CD14-positive monocyte (primary cell): Measurements from ENCODE around the gene TXNL4A. TPM values are rescaled to one million over a fixed set of nuclear protein-coding genes. Genes with fewer than 3 reads are reported as not detected.

ENCODE experiments used
- DNase-seq, 3 donors: peaks; one replicate each; pipeline ENCODE4 v3.0.0-alpha.2; 2011 to 2022
- H2AFZ ChIP-seq: 2 replicates; pipeline ENCODE4 v1.6.0; 2012; ENCODE audit warnings: mild to moderate bottlenecking, low read depth, low read length, inconsistent platforms; ENCODE audit not compliant: insufficient read depth, poor library complexity, severe bottlenecking
- H3K27ac ChIP-seq, 2 donors: 1 replicate in 1 of 2; 2 replicates in 1 of 2; pipeline ENCODE4 v1.5.1; 2012 to 2013; ENCODE audit warnings: low read length in 2 of 2, control low read depth in 1 of 2, inconsistent platforms in 1 of 2, low read depth in 1 of 2, mild to moderate bottlenecking in 1 of 2
- H3K27me3 ChIP-seq, 2 donors: one replicate each; pipeline versions ENCODE4 v1.6.0 to v1.6.1; 2011 to 2013; ENCODE audit warnings: low read length in 2 of 2; ENCODE audit not compliant: control insufficient read depth in 2 of 2, insufficient read depth in 2 of 2
- H3K36me3 ChIP-seq, 2 donors: replicated peaks in 1 of 2; 1 replicate in 1 of 2; 2 replicates in 1 of 2; pipeline versions ENCODE4 v1.5.1 to v1.6.1; 2012 to 2013; ENCODE audit warnings: low read length in 2 of 2, control low read depth in 1 of 2, inconsistent platforms in 1 of 2, mild to moderate bottlenecking in 1 of 2; ENCODE audit not compliant: insufficient read depth in 2 of 2, control insufficient read depth in 1 of 2
- H3K4me1 ChIP-seq, 2 donors: 1 replicate in 1 of 2; 2 replicates in 1 of 2; pipeline versions ENCODE4 v1.5.1 to v1.6.1; 2012 to 2013; ENCODE audit warnings: low read length in 2 of 2, control low read depth in 1 of 2, inconsistent platforms in 1 of 2, mild to moderate bottlenecking in 1 of 2, moderate library complexity in 1 of 2; ENCODE audit not compliant: insufficient read depth in 2 of 2, control insufficient read depth in 1 of 2
- H3K4me2 ChIP-seq: replicated peaks from 2 replicates; pipeline ENCODE3; 2012; ENCODE audit warnings: low read length, moderate library complexity, mild to moderate bottlenecking; ENCODE audit not compliant: poor library complexity, severe bottlenecking; ENCODE audit errors: extremely low read depth
- H3K4me3 ChIP-seq, 3 experiments: fragments of 200-600 bp in 1 of 3; sonication (generic) in 1 of 3; replicated peaks in 1 of 3; 1 replicate in 2 of 3; 2 replicates in 1 of 3; pipeline ENCODE4 v1.5.1; 2011 to 2013; ENCODE audit warnings: low read length in 3 of 3, mild to moderate bottlenecking in 3 of 3, control low read depth in 2 of 3, low read depth in 2 of 3, inconsistent platforms in 1 of 3, moderate library complexity in 1 of 3
- H3K79me2 ChIP-seq: 2 replicates; pipeline ENCODE4 v1.6.0; 2012; ENCODE audit warnings: mild to moderate bottlenecking, control low read depth, inconsistent platforms, low read length, moderate library complexity; ENCODE audit not compliant: insufficient read depth
- H3K9ac ChIP-seq: 2 replicates; pipeline ENCODE4 v1.6.0; 2017; ENCODE audit warnings: low read length, mild to moderate bottlenecking; ENCODE audit not compliant: insufficient read depth, poor library complexity, severe bottlenecking
- H3K9me3 ChIP-seq, 2 donors: replicated peaks in 1 of 2; 1 replicate in 1 of 2; 2 replicates in 1 of 2; pipeline versions ENCODE4 v1.5.1 to v1.6.1; 2012 to 2013; ENCODE audit warnings: low read length in 2 of 2, control low read depth in 1 of 2; ENCODE audit not compliant: control insufficient read depth in 1 of 2, insufficient read depth in 1 of 2
- H4K20me1 ChIP-seq: 2 replicates; pipeline ENCODE4 v1.6.0; 2012; ENCODE audit warnings: mild to moderate bottlenecking, low read length, control low read depth, moderate library complexity; ENCODE audit not compliant: insufficient read depth
- H3K27ac Mint-ChIP-seq, 7 donors: one replicate each; pipeline ENCODE4 v1.8.0; 2020; ENCODE audit warnings: mild to moderate bottlenecking in 7 of 7, mixed read lengths in 7 of 7, moderate library complexity in 6 of 7, inconsistent platforms in 2 of 7
- H3K27me3 Mint-ChIP-seq, 3 donors: one replicate each; pipeline ENCODE4 v1.8.0; 2021 to 2022; ENCODE audit warnings: low read depth in 3 of 3, mild to moderate bottlenecking in 3 of 3, mixed read lengths in 3 of 3, moderate library complexity in 3 of 3, inconsistent platforms in 1 of 3
- H3K36me3 Mint-ChIP-seq, 2 donors: one replicate each; pipeline ENCODE4 v1.8.0; 2020; ENCODE audit warnings: mixed read lengths in 2 of 2, inconsistent platforms in 1 of 2, mild to moderate bottlenecking in 1 of 2
- H3K4me1 Mint-ChIP-seq: one replicate; pipeline ENCODE4 v1.8.0; 2020; ENCODE audit warnings: mild to moderate bottlenecking, mixed read lengths
- H3K4me3 Mint-ChIP-seq, 2 donors: one replicate each; pipeline ENCODE4 v1.8.0; 2020; ENCODE audit warnings: mild to moderate bottlenecking in 2 of 2, mixed read lengths in 2 of 2, moderate library complexity in 1 of 2
- H3K9me3 Mint-ChIP-seq, 7 donors: one replicate each; pipeline ENCODE4 v1.8.0; 2020 to 2022; ENCODE audit warnings: mixed read lengths in 7 of 7, mild to moderate bottlenecking in 6 of 7, moderate library complexity in 6 of 7, inconsistent platforms in 2 of 7
- WGBS: methylation state at CpG from one replicate; pipeline ENCODE4 v1.1.5; 2013; ENCODE audit warnings: missing lambda C conversion rate; ENCODE audit not compliant: insufficient coverage; 5-methylcytosine and 5-hydroxymethylcytosine counted together
- intact Hi-C, 2 donors: fragments of 100-400 bp; cut with micrococcal nuclease; formaldehyde crosslinking; loops; one replicate each; pipeline versions ENCODE4 v1.15.0 to v1.15.1; 2023
- polyA plus RNA-seq, 3 donors: library from polyadenylated mRNA; depleted of rRNA in 1 of 3; unstranded in 2 of 3; stranded (reverse) in 1 of 3; fragments of 300-500 nt in 2 of 3; fragments of >200 nt in 1 of 3; fragmentation: Illumina TruSeq in 2 of 3; gene quantifications; 1 replicate in 2 of 3; 2 replicates in 1 of 3; pipeline ENCODE4 v1.2.3, GENCODE V29; 2012 to 2021
- TF ChIP-seq, protein P1 (sequence below): fragments of 200-600 bp; IDR thresholded peaks from one replicate; pipeline ENCODE4 v1.8.0; 2022; ENCODE audit warnings: antibody characterized with exemption, mild to moderate bottlenecking

TXNL4A gene
- polyA plus RNA-seq, 3 donors = 34.5 to 192 (median 150) TPM

DNA sequence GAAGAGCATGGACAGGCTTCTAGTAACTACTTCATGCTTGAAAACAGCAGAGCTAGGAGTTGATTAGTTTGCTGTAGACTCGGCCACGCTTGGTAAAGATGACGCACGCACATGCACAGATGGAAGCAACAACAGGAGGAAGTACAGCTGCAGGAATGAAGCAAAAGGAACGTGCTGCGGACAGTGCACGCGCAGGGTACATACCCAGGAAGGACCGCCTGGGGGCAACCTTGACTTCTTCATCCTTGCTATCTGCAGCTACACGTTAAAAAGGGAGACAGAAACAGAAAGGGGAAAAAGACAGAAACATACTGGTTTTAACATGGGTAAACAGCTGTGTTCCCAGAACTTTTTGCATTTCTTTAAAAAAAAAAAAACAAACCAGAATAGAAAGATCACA is 54.6 kb downstream of the TXNL4A start:
- peaks cover 75% of the 10 kb centered on the region for H4K20me1 ChIP-seq
- H3K27ac ChIP-seq = no peak overlapping the region
- H3K79me2 ChIP-seq = peaks cover 93% of the 10 kb centered on the region
- Mint-ChIP-seq H3K9me3 (peaks cover 71 to 90% (median 78%) of the 10 kb centered on the region in 7 donors), H3K4me3 (no peak overlapping the region), H3K36me3 (peaks cover 88 to 97% of the 10 kb centered on the region in 2 donors), H3K27me3 (no peaks in the 10 kb centered on the region), H3K27ac (no peak overlapping the region), H3K4me1 (peaks cover 6% of the 10 kb centered on the region)
- H3K4me2 ChIP-seq = no peak overlapping the region
- H3K4me3 ChIP-seq = no peak overlapping the region
- intact Hi-C loops = no loop called here
- 96% methylated on average over 8 of the region's 10 CpGs for WGBS
- TF ChIP-seq, protein P1, sequence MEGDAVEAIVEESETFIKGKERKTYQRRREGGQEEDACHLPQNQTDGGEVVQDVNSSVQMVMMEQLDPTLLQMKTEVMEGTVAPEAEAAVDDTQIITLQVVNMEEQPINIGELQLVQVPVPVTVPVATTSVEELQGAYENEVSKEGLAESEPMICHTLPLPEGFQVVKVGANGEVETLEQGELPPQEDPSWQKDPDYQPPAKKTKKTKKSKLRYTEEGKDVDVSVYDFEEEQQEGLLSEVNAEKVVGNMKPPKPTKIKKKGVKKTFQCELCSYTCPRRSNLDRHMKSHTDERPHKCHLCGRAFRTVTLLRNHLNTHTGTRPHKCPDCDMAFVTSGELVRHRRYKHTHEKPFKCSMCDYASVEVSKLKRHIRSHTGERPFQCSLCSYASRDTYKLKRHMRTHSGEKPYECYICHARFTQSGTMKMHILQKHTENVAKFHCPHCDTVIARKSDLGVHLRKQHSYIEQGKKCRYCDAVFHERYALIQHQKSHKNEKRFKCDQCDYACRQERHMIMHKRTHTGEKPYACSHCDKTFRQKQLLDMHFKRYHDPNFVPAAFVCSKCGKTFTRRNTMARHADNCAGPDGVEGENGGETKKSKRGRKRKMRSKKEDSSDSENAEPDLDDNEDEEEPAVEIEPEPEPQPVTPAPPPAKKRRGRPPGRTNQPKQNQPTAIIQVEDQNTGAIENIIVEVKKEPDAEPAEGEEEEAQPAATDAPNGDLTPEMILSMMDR = no peak
- no peak overlapping the region for H2AFZ ChIP-seq
- no peaks in the 10 kb centered on the region for H3K4me1 ChIP-seq
- H3K9me3 ChIP-seq = peaks cover 60 to 85% of the 10 kb centered on the region in 2 donors
- DNase-seq = no peak
- H3K27me3 ChIP-seq = no peaks in the 10 kb centered on the region
- H3K9ac ChIP-seq = no peak overlapping the region
- peaks cover 55 to 99% of the 10 kb centered on the region in 2 donors for H3K36me3 ChIP-seq

DNA sequence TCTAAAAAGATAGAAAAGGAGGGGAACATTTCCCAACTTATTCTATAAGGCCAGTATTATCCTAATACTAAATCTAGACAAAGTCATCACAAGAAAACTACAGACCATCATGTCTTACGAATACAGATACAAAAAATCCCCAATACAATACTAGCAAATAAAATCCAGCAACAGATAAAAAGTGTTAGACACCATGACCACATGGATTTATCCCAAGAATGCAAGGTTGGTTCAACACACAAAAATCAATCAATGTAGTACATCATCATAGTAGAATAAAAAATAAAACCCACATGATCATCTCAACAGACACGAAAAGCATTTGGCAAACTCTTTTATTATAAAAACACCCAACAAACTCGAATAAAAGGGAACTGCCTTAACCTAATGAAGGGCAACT is 55.5 kb downstream of the TXNL4A start:
- peaks cover 75% of the 10 kb centered on the region for H4K20me1 ChIP-seq
- DNase-seq = no peak
- no peaks in the 10 kb centered on the region for H3K4me1 ChIP-seq
- no peak overlapping the region for H3K9ac ChIP-seq
- Mint-ChIP-seq H3K27me3 (no peaks in the 10 kb centered on the region), H3K27ac (no peak overlapping the region), H3K4me3 (no peak overlapping the region), H3K9me3 (peaks cover 70 to 90% (median 80%) of the 10 kb centered on the region in 7 donors), H3K4me1 (peaks cover 6% of the 10 kb centered on the region), H3K36me3 (peaks cover 89 to 97% of the 10 kb centered on the region in 2 donors)
- no peak overlapping the region for H3K4me2 ChIP-seq
- H3K36me3 ChIP-seq = peaks cover 59 to 99% of the 10 kb centered on the region in 2 donors
- no peak overlapping the region for H3K27ac ChIP-seq
- H3K27me3 ChIP-seq = no peaks in the 10 kb centered on the region
- no peak overlapping the region for H3K4me3 ChIP-seq
- no peak overlapping the region for H2AFZ ChIP-seq
- WGBS = no CpG with 5 or more reads among the region's 3 CpGs
- H3K79me2 ChIP-seq = peaks cover 93% of the 10 kb centered on the region
- peaks cover 64 to 85% of the 10 kb centered on the region in 2 donors for H3K9me3 ChIP-seq
- intact Hi-C loops = no loop called here
- TF ChIP-seq, protein P1 = no peak
